HCT116 (cell line): Measurements from ENCODE around the gene BLNK. TPM values are rescaled to one million over a fixed set of nuclear protein-coding genes. Genes with fewer than 3 reads are reported as not detected.

Source experiments
- ATAC-seq: fragments of 200-7000 bp; cut with Tn5 transposase; 2 replicates; pipeline ENCODE4 v1.9.1; 2020; ENCODE audit warnings: mild to moderate bottlenecking, moderate library complexity
- BruUV-seq: library from RNA; stranded (reverse); fragments of 400-500 nt; replicated peaks from 2 replicates; lab custom pipeline; 2021; lab: Mats Ljungman, UMichigan
- CTCF ChIA-PET: fragments of 300-600 bp; sonication (Branson Sonifier 250); formaldehyde crosslinking; loops from one replicate; lab custom pipeline; 2021; ENCODE audit warnings: antibody characterized with exemption; lab: Charles Lee
- POLR2A ChIA-PET: fragments of 300-600, 350-600 bp; sonication (Branson Sonifier 250); formaldehyde crosslinking; loops from one replicate; lab custom pipeline; 2021; ENCODE audit warnings: antibody characterized with exemption; lab: Charles Lee
- RAD21 ChIA-PET, 2 experiments: fragments of 300-600 bp; sonication (Branson Sonifier 250); formaldehyde crosslinking; loops; one replicate each; lab custom pipeline; 2023; ENCODE audit warnings: low total read pairs in 2 of 2; ENCODE audit not compliant: uncharacterized antibody in 2 of 2, unreplicated experiment in 2 of 2, low non-redundant PET in 1 of 2; lab: Charles Lee
- DNase-seq: peaks from one replicate; pipeline ENCODE4 v3.0.0-alpha.2; 2010; ENCODE audit warnings: low read depth, low spot score
- H2AFZ ChIP-seq: fragments of 200-600 bp; shearing (Covaris generic), sonication (generic); 2 replicates; pipeline ENCODE4 v1.6.1; 2017; ENCODE audit warnings: low read depth, mixed run types, mixed read lengths, antibody characterized with exemption, low read length; ENCODE audit not compliant: poor library complexity, severe bottlenecking
- H3K27ac ChIP-seq: 2 replicates; pipeline ENCODE4 v1.5.1; 2012; ENCODE audit warnings: low read depth, low read length
- H3K27me3 ChIP-seq: fragments of 200-600 bp; sonication (generic); 2 replicates; pipeline ENCODE4 v1.6.1; 2016; ENCODE audit warnings: mixed run types, low read length, mixed read lengths; ENCODE audit not compliant: insufficient read depth
- H3K36me3 ChIP-seq, 2 experiments: fragments of 200-500 bp in 1 of 2; fragments of 200-600 bp in 1 of 2; sonication (Bioruptor generic) in 1 of 2; sonication (generic) in 1 of 2; 2 replicates each; pipeline versions ENCODE4 v1.5.1 to v1.6.1; 2014 to 2016; ENCODE audit warnings: low read length in 2 of 2, inconsistent platforms in 1 of 2, mixed read lengths in 1 of 2, mixed run types in 1 of 2; ENCODE audit not compliant: insufficient read depth in 2 of 2, control insufficient read depth in 1 of 2
- H3K4me1 ChIP-seq, 2 experiments: fragments of 200-600 bp in 1 of 2; sonication (generic) in 1 of 2; 2 replicates each; pipeline versions ENCODE4 v1.5.1 to v1.6.1; 2012 to 2017; ENCODE audit warnings: low read length in 2 of 2, inconsistent platforms in 1 of 2, mild to moderate bottlenecking in 1 of 2, mixed read lengths in 1 of 2, mixed run types in 1 of 2, moderate library complexity in 1 of 2; ENCODE audit not compliant: insufficient read depth in 2 of 2, control insufficient read depth in 1 of 2
- H3K4me2 ChIP-seq: fragments of 200-600 bp; sonication (generic); 2 replicates; pipeline ENCODE4 v1.6.1; 2017; ENCODE audit warnings: mixed run types, low read length, mixed read lengths
- H3K4me3 ChIP-seq, 2 experiments: fragments of 200-600 bp in 1 of 2; sonication (generic) in 1 of 2; replicated peaks in 1 of 2; 2 replicates each; pipeline ENCODE4 v1.5.1; 2011 to 2016; ENCODE audit warnings: low read length in 2 of 2, control low read depth in 1 of 2, low read depth in 1 of 2, mild to moderate bottlenecking in 1 of 2, mixed read lengths in 1 of 2, mixed run types in 1 of 2
- H3K79me2 ChIP-seq: fragments of 200-600 bp; sonication (generic); 2 replicates; pipeline ENCODE4 v1.6.1; 2017; ENCODE audit warnings: mild to moderate bottlenecking, mixed run types, low read length, moderate library complexity, mixed read lengths; ENCODE audit not compliant: insufficient read depth
- H3K9ac ChIP-seq: fragments of 200-600 bp; sonication (generic); 2 replicates; pipeline ENCODE4 v1.6.1; 2016; ENCODE audit warnings: low read length, mixed read lengths
- H3K9me2 ChIP-seq: fragments of 200-600 bp; sonication (generic), shearing (Covaris generic); 2 replicates; pipeline ENCODE4 v1.6.1; 2017; ENCODE audit warnings: mixed run types, mild to moderate bottlenecking, moderate library complexity; ENCODE audit not compliant: insufficient read depth
- H3K9me3 ChIP-seq, 2 experiments: fragments of 200-500 bp in 1 of 2; fragments of 200-600 bp in 1 of 2; sonication (Bioruptor generic) in 1 of 2; sonication (generic) in 1 of 2; 2 replicates each; pipeline ENCODE4 v1.6.1; 2014 to 2017; ENCODE audit warnings: low read length in 2 of 2, mixed read lengths in 2 of 2, inconsistent platforms in 1 of 2, low read depth in 1 of 2, mild to moderate bottlenecking in 1 of 2, mixed run types in 1 of 2, moderate library complexity in 1 of 2; ENCODE audit not compliant: control insufficient read depth in 1 of 2, insufficient read depth in 1 of 2
- H4K20me1 ChIP-seq: fragments of 200-600 bp; sonication (generic), shearing (Covaris generic); 2 replicates; pipeline ENCODE4 v1.6.1; 2017; ENCODE audit warnings: mixed run types, mild to moderate bottlenecking, moderate library complexity; ENCODE audit not compliant: insufficient read depth
- CBX3 ChIP-seq: IDR thresholded peaks from 2 replicates; pipeline ENCODE4 v1.6.1; 2012; ENCODE audit warnings: low read depth
- CEBPB ChIP-seq: IDR thresholded peaks from 2 replicates; pipeline ENCODE4 v1.6.1; 2012; ENCODE audit warnings: low read depth
- EGR1 ChIP-seq: IDR thresholded peaks from 2 replicates; pipeline ENCODE4 v1.6.1; 2012; ENCODE audit warnings: low read depth
- ELF1 ChIP-seq: IDR thresholded peaks from 2 replicates; pipeline ENCODE4 v1.6.1; 2012; ENCODE audit warnings: low read depth, borderline replicate concordance
- FOSL1 ChIP-seq: IDR thresholded peaks from 2 replicates; pipeline ENCODE4 v1.6.1; 2012; ENCODE audit warnings: low read depth
- JUND ChIP-seq: IDR thresholded peaks from 2 replicates; pipeline ENCODE4 v1.6.1; 2012
- POLR2A ChIP-seq: IDR thresholded peaks from 2 replicates; pipeline ENCODE4 v1.7.0; 2011; ENCODE audit warnings: borderline replicate concordance; ENCODE audit not compliant: insufficient read depth, insufficient read length; ENCODE audit errors: extremely low read depth
- POLR2AphosphoS5 ChIP-seq: IDR thresholded peaks from 2 replicates; pipeline ENCODE4 v1.6.1; 2011; ENCODE audit warnings: mild to moderate bottlenecking, low read depth, low read length, moderate library complexity
- SIN3A ChIP-seq: IDR thresholded peaks from 2 replicates; pipeline ENCODE4 v1.6.1; 2012; ENCODE audit warnings: low read depth
- SRF ChIP-seq: IDR thresholded peaks from 2 replicates; pipeline ENCODE4 v1.6.1; 2012; ENCODE audit warnings: low read depth
- ZNF274 ChIP-seq: fragments of 200-500 bp; sonication (Bioruptor generic); IDR thresholded peaks from 2 replicates; pipeline ENCODE4 v1.6.1; 2014; ENCODE audit warnings: mild to moderate bottlenecking, low read depth, low read length, inconsistent platforms
- intact Hi-C: fragments of 100-400 bp; cut with micrococcal nuclease; formaldehyde crosslinking; loops from 2 replicates; pipeline ENCODE4 v1.10.0; 2022
- total RNA-seq: library from RNA; stranded (reverse); gene quantifications from one replicate; pipeline ENCODE4 v1.2.1, GENCODE V29; 2021; ENCODE audit not compliant: unreplicated experiment

BLNK gene
- total RNA-seq, 1 experiment from 2014 or later = 0.59 TPM

DNA sequence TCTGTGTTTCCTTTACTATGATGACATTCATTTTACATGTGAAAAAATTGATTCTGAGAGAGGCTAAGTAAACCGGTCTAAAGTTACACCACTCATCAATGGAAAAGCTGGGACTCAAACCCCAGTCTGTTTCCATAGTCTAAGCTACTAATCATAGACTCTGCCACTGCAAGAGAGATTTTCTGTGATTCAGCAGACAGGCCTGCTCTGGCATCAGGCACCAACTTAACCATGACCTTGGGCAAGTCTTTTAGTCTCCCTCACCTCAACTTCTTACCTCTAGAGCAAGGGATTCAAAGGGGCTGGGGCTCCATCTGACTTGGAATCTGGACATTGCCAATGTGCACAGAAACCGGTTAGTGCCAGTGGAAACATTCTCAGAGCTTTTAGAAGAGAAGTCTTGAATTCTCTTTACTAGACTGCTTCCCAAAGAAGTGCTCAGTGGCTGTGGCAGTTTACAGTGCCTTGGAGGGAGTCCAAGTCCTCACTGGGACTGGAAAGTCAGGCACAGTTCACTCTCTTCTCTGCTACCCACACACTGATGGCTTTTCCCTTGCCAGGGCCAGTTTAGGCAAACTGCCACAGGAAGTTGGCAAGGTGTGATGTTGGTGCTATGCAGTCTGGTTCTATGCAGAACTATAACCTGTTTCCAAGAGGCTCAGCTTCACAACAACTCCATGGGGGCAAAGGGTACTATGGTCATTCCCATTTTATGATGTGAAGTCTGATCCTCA lies 4.5 kb upstream of the BLNK start:
- intact Hi-C loops = no loop called here
- no peaks in the 10 kb centered on the region for H3K9me3 ChIP-seq
- H3K27me3 ChIP-seq = no peaks in the 10 kb centered on the region
- TF ChIP-seq ELF1 (no peak), SIN3A (no peak), SRF (no peak), CBX3 (no peak), FOSL1 (no peak), JUND (no peak)
- H3K4me1 ChIP-seq = peaks cover 4% of the 10 kb centered on the region in 2 experiments; a peak in 3 of 4 replicates
- H3K4me3 ChIP-seq = no peak overlapping the region
- H2AFZ ChIP-seq = no peak overlapping the region
- POLR2A ChIA-PET = no interaction called here
- no TSS peak for BruUV-seq
- no peaks in the 10 kb centered on the region for H3K79me2 ChIP-seq
- ATAC-seq (no peak), DNase-seq (no peak)
- H3K9me2 ChIP-seq = no peaks in the 10 kb centered on the region
- H3K27ac ChIP-seq = no peak overlapping the region
- CTCF ChIA-PET = no interaction called here
- RAD21 ChIA-PET = no interaction called here
- no peaks in the 10 kb centered on the region for H4K20me1 ChIP-seq
- H3K9ac ChIP-seq = no peak overlapping the region
- no peaks in the 10 kb centered on the region for H3K36me3 ChIP-seq
- H3K4me2 ChIP-seq = no peak overlapping the region

DNA sequence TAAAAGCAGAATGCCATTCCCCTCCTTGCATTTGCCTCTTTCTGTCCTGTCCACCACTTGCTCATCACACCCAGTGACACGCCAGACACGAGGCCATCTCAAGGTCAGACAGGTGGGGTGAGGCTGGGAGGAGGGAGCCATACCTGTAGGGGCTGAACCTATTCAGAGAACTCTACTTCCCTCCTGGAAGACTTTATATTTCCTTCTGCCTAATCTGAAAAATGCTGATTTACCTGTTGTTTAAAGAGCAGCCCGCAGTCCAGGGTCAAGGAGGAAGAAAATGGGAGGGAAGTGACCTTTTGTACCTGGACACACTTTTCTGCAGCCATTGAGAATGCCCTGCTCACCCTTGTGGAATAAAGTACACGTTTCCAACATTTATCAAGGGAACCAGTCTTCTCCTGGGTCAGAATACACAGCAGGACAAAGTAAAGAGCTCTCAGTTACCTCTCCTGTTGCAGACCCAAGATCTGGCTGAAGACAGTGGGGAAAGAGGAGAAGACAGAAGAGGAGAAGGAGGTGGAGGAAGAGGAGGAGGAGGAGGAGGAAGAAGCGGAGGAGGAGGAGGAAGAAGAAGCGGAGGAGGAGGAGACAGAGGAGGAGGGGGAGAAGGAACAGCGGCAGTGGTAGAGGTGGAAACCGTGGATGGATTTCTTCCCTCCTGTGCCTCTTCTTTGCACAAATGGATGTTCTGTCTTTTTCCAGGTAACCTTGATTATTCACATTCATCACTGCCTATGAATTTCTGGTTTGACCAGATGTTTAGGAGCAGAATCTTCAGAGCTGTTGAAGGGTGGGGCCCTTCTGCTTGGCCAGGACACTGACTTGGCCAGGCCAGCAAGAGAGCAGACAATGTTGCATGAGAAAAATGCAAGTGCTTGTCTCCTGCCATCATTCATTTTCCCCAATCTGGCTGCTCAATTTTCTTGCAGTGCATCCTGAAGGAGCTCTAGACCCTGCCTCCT lies 1.2 kb upstream of the BLNK start:
- H3K9me2 ChIP-seq = no peaks in the 10 kb centered on the region
- H3K4me1 ChIP-seq = peaks cover 7 to 10% of the 10 kb centered on the region in 2 experiments
- no peak overlapping the region for H3K27ac ChIP-seq
- no peaks in the 10 kb centered on the region for H4K20me1 ChIP-seq
- no peaks in the 10 kb centered on the region for H3K79me2 ChIP-seq
- intact Hi-C loops = no loop called here
- ChIA-PET POLR2A (no interaction called here), RAD21 (interaction anchor here in 1 of 2 experiments (0.6 kb wide), 1 partner anchor 78 kb away, joined by 3 read pairs; no protein-coding TSS in a partner anchor), CTCF (no interaction called here)
- H3K27me3 ChIP-seq = no peaks in the 10 kb centered on the region
- H3K4me2 ChIP-seq = no peak overlapping the region
- no peak overlapping the region for H3K9ac ChIP-seq
- no peak overlapping the region for H2AFZ ChIP-seq
- ATAC-seq = no peak
- no peak for DNase-seq
- H3K4me3 ChIP-seq = no peak overlapping the region
- no peaks in the 10 kb centered on the region for H3K36me3 ChIP-seq
- TF ChIP-seq ZNF274 = no peak
- TF ChIP-seq EGR1 = no peak
- TF ChIP-seq POLR2AphosphoS5 = no peak
- TF ChIP-seq SIN3A = no peak
- no peak for TF ChIP-seq SRF
- no peak for TF ChIP-seq POLR2A
- no peak for TF ChIP-seq CEBPB
- H3K9me3 ChIP-seq = no peaks in the 10 kb centered on the region
- no TSS peak for BruUV-seq
